ENCODE data around the gene DDX51. TPM values are rescaled to one million over a fixed set of nuclear protein-coding genes. Genes with fewer than 3 reads are reported as not detected.
"Not testable (repeated sequence)": the region's sequence is repeated elsewhere in the genome, so short reads cannot be mapped to it uniquely, and the experiment has no call there.

Gene DDX51
- total and polyA plus RNA-seq, 2 experiments from 2014 or later: 6.8 to 16.1 TPM

DNA sequence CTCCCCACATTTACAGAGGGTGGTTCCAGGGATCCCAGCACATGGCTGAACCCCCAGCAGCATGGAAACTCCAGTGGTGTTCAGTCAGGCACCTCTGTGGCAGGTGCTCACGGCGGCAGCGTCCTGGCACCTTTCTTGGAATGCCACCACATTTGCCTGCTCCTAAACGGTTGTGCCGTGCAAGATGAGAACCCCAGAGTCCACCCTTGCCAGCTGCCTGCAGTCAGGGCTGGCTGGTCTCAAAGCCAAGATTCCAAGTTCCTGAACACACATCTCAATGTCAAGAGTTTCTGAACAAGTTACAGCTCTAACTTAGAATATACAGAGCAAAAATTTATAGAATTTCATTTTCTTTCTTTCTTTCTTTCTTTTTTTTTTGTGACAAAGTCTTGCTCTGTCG lies 38.7 kb downstream of the DDX51 start:
- Histone ChIP-seq H3K36me3 (replicated peaks; ENCODE audit: insufficient read depth, low read depth) (no peaks in the 10 kb centered on the region), H4K20me1 (ENCODE audit: insufficient read depth, poor library complexity, severe bottlenecking) (no peaks in the 10 kb centered on the region)

DNA sequence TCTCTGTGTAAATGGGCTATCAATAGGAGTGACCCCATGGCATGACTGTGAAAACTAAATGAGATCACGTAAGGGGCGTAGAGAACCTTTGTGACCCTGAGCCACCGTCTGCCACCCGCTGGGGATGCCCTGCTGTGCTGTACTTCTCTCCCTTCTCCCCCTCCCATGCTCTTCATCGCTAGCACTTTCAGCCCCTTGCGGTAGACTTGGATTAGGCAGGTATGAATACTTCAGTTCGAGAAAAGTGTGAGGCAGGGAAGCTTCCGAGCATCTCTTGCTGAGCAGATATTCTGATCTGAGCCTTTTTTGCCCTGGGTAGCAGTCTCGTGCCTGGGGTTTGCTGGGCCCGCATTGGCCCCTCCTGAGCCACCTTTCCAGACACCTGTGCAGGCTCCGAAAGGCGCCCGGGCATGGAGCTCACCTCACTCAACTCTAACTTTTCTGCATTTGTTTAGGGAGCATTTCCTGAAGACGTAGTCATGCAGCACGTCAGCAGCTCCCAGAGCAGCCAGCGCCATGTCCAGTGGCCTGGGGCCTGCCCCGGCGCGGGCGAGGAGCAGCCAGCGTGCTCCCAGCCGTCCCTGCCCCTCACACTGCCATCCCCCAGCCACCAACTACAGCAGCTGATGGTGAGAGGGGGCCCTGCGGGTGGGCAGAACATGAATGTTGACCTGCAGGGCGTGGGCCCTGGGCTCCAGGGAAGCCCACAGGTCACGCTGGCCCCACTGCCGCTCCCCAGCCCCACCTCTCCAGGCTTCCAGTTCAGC lies 40.4 kb downstream of the DDX51 start:
- H3K27ac ChIP-seq: no peak overlapping the region
- no peak overlapping the region for H3K4me2 ChIP-seq
- WGBS (ENCODE audit: low lambda C conversion rate, missing lambda C conversion rate): 91% methylated on average over 26 of the region's 26 CpGs
- no peaks in the 10 kb centered on the region for H3K4me1 ChIP-seq (ENCODE audit: insufficient read depth)
- no peaks in the 10 kb centered on the region for H3K27me3 ChIP-seq
- no peaks in the 10 kb centered on the region for H3K36me3 ChIP-seq (replicated peaks; ENCODE audit: insufficient read depth, low read depth)
- no peaks in the 10 kb centered on the region for H3K79me2 ChIP-seq
- H3K4me3 ChIP-seq: no peak overlapping the region
- H3K9me2 ChIP-seq (replicated peaks; ENCODE audit: insufficient read depth): no peaks in the 10 kb centered on the region
- H4K20me1 ChIP-seq (ENCODE audit: insufficient read depth, poor library complexity, severe bottlenecking): no peaks in the 10 kb centered on the region
- no peak for DNase-seq (ENCODE audit: low spot score)
- no peaks in the 10 kb centered on the region for H3K9me3 ChIP-seq (ENCODE audit: low read depth)
- TF ChIP-seq, protein P1, sequence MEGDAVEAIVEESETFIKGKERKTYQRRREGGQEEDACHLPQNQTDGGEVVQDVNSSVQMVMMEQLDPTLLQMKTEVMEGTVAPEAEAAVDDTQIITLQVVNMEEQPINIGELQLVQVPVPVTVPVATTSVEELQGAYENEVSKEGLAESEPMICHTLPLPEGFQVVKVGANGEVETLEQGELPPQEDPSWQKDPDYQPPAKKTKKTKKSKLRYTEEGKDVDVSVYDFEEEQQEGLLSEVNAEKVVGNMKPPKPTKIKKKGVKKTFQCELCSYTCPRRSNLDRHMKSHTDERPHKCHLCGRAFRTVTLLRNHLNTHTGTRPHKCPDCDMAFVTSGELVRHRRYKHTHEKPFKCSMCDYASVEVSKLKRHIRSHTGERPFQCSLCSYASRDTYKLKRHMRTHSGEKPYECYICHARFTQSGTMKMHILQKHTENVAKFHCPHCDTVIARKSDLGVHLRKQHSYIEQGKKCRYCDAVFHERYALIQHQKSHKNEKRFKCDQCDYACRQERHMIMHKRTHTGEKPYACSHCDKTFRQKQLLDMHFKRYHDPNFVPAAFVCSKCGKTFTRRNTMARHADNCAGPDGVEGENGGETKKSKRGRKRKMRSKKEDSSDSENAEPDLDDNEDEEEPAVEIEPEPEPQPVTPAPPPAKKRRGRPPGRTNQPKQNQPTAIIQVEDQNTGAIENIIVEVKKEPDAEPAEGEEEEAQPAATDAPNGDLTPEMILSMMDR (IDR thresholded peaks at IDR 0.05; ENCODE audit: poor library complexity): no peak
- TF ChIP-seq EZH2 (IDR thresholded peaks at IDR 0.05; ENCODE audit: borderline replicate concordance) (no peak), EZH2phosphoT487 (IDR thresholded peaks at IDR 0.05; ENCODE audit: low read depth, severe bottlenecking, unreplicated experiment) (no peak)
- no peak overlapping the region for H2AFZ ChIP-seq

More for the DNA sequence above, 38.7 kb downstream of the DDX51 start:
- Histone ChIP-seq H3K4me2 (no peak overlapping the region), H3K9me2 (replicated peaks; ENCODE audit: insufficient read depth) (no peaks in the 10 kb centered on the region), H3K4me3 (no peak overlapping the region), H3K27me3 (no peaks in the 10 kb centered on the region), H3K27ac (no peak overlapping the region), H3K79me2 (no peaks in the 10 kb centered on the region), H3K4me1 (ENCODE audit: insufficient read depth) (no peaks in the 10 kb centered on the region), H2AFZ (no peak overlapping the region), H3K9me3 (ENCODE audit: low read depth) (no peaks in the 10 kb centered on the region)
- TF ChIP-seq EZH2phosphoT487 (IDR thresholded peaks at IDR 0.05; ENCODE audit: low read depth, severe bottlenecking, unreplicated experiment): no peak
- TF ChIP-seq, protein P1 (IDR thresholded peaks at IDR 0.05; ENCODE audit: poor library complexity): no peak
- no peak for TF ChIP-seq EZH2 (IDR thresholded peaks at IDR 0.05; ENCODE audit: borderline replicate concordance)
- WGBS (ENCODE audit: low lambda C conversion rate, missing lambda C conversion rate): 96% methylated on average over 6 of the region's 6 CpGs
- no peak for DNase-seq (ENCODE audit: low spot score)

DNA sequence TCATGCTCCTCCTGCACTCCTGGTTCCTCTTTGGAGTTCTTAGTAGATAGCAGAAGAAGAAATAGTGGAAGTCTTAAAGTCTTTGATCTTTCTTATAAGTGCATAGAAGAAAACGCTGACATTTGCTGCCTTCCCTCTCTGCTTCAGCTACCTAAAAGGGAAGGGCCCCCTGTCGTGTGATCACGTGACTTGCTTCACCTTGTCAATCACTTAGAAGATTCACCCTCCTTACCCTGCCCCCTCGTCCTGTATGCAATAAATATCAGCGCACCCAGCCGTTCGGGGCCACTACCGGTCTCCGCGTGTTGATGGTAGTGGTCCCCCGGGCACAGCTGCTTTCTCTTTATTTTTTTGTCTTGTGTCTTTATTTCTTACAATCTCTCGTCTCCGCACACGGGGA lies 41.0 kb downstream of the DDX51 start:
- 76% methylated on average over 14 of the region's 14 CpGs for WGBS (ENCODE audit: low lambda C conversion rate, missing lambda C conversion rate)
- not testable (repeated sequence) for H3K4me1 ChIP-seq (ENCODE audit: insufficient read depth); H3K9me3 ChIP-seq (ENCODE audit: low read depth); H3K79me2 ChIP-seq; H3K27ac ChIP-seq; H2AFZ ChIP-seq; H3K9me2 ChIP-seq (replicated peaks; ENCODE audit: insufficient read depth); DNase-seq (ENCODE audit: low spot score); H3K4me2 ChIP-seq; H4K20me1 ChIP-seq (ENCODE audit: insufficient read depth, poor library complexity, severe bottlenecking); H3K27me3 ChIP-seq; H3K4me3 ChIP-seq; H3K36me3 ChIP-seq (replicated peaks; ENCODE audit: insufficient read depth, low read depth)

DNA sequence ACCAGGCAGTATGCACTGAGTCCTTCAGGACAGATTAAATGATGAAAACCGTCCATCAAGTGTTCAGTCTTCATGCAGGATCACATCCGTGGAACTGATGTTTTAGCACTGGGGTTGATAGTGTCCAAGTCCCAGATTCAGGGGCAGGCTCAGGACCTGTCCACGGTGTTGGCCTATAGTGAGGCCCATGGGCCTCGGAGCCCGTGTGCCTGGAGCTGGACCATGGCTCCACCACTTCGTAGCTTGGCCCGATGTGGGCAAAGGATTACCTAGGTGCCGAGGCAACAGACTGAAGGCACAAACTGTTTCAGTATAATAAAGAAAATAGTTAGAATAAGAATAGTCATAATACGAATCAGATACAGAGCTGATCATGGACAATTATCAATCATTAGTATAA lies 41.8 kb downstream of the DDX51 start:
- Histone ChIP-seq H3K9me3 (ENCODE audit: low read depth) (no peaks in the 10 kb centered on the region), H3K27me3 (no peaks in the 10 kb centered on the region), H3K4me1 (ENCODE audit: insufficient read depth) (no peaks in the 10 kb centered on the region), H3K4me2 (no peak overlapping the region), H3K9me2 (replicated peaks; ENCODE audit: insufficient read depth) (no peaks in the 10 kb centered on the region), H4K20me1 (ENCODE audit: insufficient read depth, poor library complexity, severe bottlenecking) (no peaks in the 10 kb centered on the region), H3K36me3 (replicated peaks; ENCODE audit: insufficient read depth, low read depth) (no peaks in the 10 kb centered on the region), H2AFZ (no peak overlapping the region), H3K4me3 (no peak overlapping the region), H3K27ac (no peak overlapping the region), H3K79me2 (no peaks in the 10 kb centered on the region)
- TF ChIP-seq EZH2 (IDR thresholded peaks at IDR 0.05; ENCODE audit: borderline replicate concordance): no peak
- no peak for TF ChIP-seq EZH2phosphoT487 (IDR thresholded peaks at IDR 0.05; ENCODE audit: low read depth, severe bottlenecking, unreplicated experiment)
- TF ChIP-seq, protein P1 (IDR thresholded peaks at IDR 0.05; ENCODE audit: poor library complexity): no peak
- 94% methylated on average over 9 of the region's 9 CpGs for WGBS (ENCODE audit: low lambda C conversion rate, missing lambda C conversion rate)
- DNase-seq (ENCODE audit: low spot score): no peak

Measured in hepatocyte (in vitro differentiated cells).